Panc1 (cell line): Measurements from ENCODE around the gene OR4X1. TPM values are rescaled to one million over a fixed set of nuclear protein-coding genes. Genes with fewer than 3 reads are reported as not detected.
"Not testable (repeated sequence)": the region's sequence is repeated elsewhere in the genome, so short reads cannot be mapped to it uniquely, and the experiment has no call there.

Experiments
- ATAC-seq: fragments of 200-7000 bp; cut with Tn5 transposase; 2 replicates; pipeline ENCODE4 v1.9.1; 2020; ENCODE audit warnings: mild to moderate bottlenecking, moderate library complexity
- BruUV-seq: library from RNA; stranded (reverse); fragments of 400-500 nt; replicated peaks from 2 replicates; lab custom pipeline; 2021; lab: Mats Ljungman, UMichigan
- CTCF ChIA-PET: fragments of 300-600 bp; sonication (Branson Sonifier 250); formaldehyde crosslinking; loops from one replicate; lab custom pipeline; 2022; ENCODE audit warnings: antibody characterized with exemption; lab: Charles Lee
- POLR2A ChIA-PET: fragments of 300-600 bp; sonication (Branson Sonifier 250); formaldehyde crosslinking; loops from one replicate; lab custom pipeline; 2022; ENCODE audit warnings: antibody characterized with exemption; lab: Charles Lee
- DNase-seq: peaks from one replicate; pipeline ENCODE4 v3.0.0-alpha.2; 2010; ENCODE audit warnings: low read depth, low spot score
- H3K27ac ChIP-seq: 2 replicates; pipeline ENCODE4 v1.5.1; 2011; ENCODE audit warnings: mild to moderate bottlenecking, low read length, inconsistent platforms
- H3K27me3 ChIP-seq: fragments of 200-500 bp; sonication (Bioruptor generic); 2 replicates; pipeline ENCODE4 v1.6.0; 2014; ENCODE audit warnings: low read length, inconsistent platforms; ENCODE audit not compliant: control insufficient read depth, insufficient read depth
- H3K36me3 ChIP-seq: fragments of 200-500 bp; sonication (Bioruptor generic); 2 replicates; pipeline ENCODE4 v1.5.1; 2014; ENCODE audit warnings: inconsistent platforms, mild to moderate bottlenecking, low read length, moderate library complexity; ENCODE audit not compliant: control insufficient read depth, insufficient read depth
- H3K4me1 ChIP-seq: 2 replicates; pipeline ENCODE4 v1.5.1; 2011; ENCODE audit warnings: inconsistent platforms, mild to moderate bottlenecking, low read length, moderate library complexity; ENCODE audit not compliant: control insufficient read depth, insufficient read depth
- H3K4me3 ChIP-seq, 2 experiments: 2 replicates each; pipeline ENCODE4 v1.5.1; 2011 to 2012; ENCODE audit warnings: low read depth in 2 of 2, low read length in 2 of 2, mild to moderate bottlenecking in 2 of 2, inconsistent platforms in 1 of 2, moderate library complexity in 1 of 2
- H3K9me3 ChIP-seq: fragments of 200-500 bp; sonication (Bioruptor generic); 2 replicates; pipeline ENCODE4 v1.5.1; 2014; ENCODE audit warnings: low read depth, mild to moderate bottlenecking, inconsistent platforms, low read length, moderate library complexity; ENCODE audit not compliant: control insufficient read depth, insufficient read depth
- CTCF ChIP-seq: fragments of 450-650 bp; IDR thresholded peaks from 2 replicates; pipeline ENCODE4 v1.5.1; 2017; ENCODE audit warnings: mild to moderate bottlenecking
- POLR2AphosphoS5 ChIP-seq: IDR thresholded peaks from 2 replicates; pipeline ENCODE4 v1.6.1; 2012; ENCODE audit warnings: mild to moderate bottlenecking, low read depth, low read length, moderate library complexity
- REST ChIP-seq, 2 experiments: IDR thresholded peaks; 2 replicates each; pipeline ENCODE4 v1.6.1; 2011 to 2012; ENCODE audit warnings: low read depth in 2 of 2, control low read depth in 1 of 2, low read length in 1 of 2, mild to moderate bottlenecking in 1 of 2, moderate library complexity in 1 of 2; ENCODE audit not compliant: insufficient read depth in 1 of 2
- SIN3A ChIP-seq: IDR thresholded peaks from 2 replicates; pipeline ENCODE4 v1.6.1; 2012; ENCODE audit warnings: low read depth, mild to moderate bottlenecking, low read length, moderate library complexity, borderline replicate concordance; ENCODE audit not compliant: insufficient read depth
- TCF7L2 ChIP-seq: IDR thresholded peaks from 2 replicates; pipeline ENCODE4 v1.6.1; 2011; ENCODE audit warnings: mild to moderate bottlenecking, low read depth, low read length, inconsistent platforms
- in situ Hi-C: cut with HindIII; loops from 2 replicates; pipeline ENCODE4 v1.10.0; 2016; ENCODE audit warnings: low sequenced_read_pairs, low pct_unique_long_range_greater_than_20kb
- intact Hi-C: fragments of 100-400 bp; cut with micrococcal nuclease; formaldehyde crosslinking; loops from one replicate; pipeline ENCODE4 v1.10.0; 2022; ENCODE audit not compliant: unreplicated experiment
- total RNA-seq: library from RNA; stranded (reverse); gene quantifications from one replicate; pipeline ENCODE4 v1.2.1, GENCODE V29; 2021; ENCODE audit not compliant: unreplicated experiment

Gene OR4X1
- total RNA-seq, 1 experiment from 2014 or later = not detected

GRCh38 chr11:48228761-48229160, 34.9 kb upstream of the OR4X1 start:
- TF ChIP-seq TCF7L2 (no peak), POLR2AphosphoS5 (no peak), REST (IDR thresholded peaks at IDR 0.05; ENCODE audit: insufficient read depth in 1 of 2, low read depth in 2 of 2, low read length in 1 of 2) (no peak), SIN3A (no peak), CTCF (no peak)
- Histone ChIP-seq H3K4me1 (no peaks in the 10 kb centered on the region), H3K27ac (no peak overlapping the region), H3K36me3 (no peaks in the 10 kb centered on the region), H3K4me3 (no peak overlapping the region), H3K9me3 (no peaks in the 10 kb centered on the region), H3K27me3 (no peaks in the 10 kb centered on the region)
- DNase-seq (no peak), ATAC-seq (no peak)
- intact Hi-C loops (no loop called here), in situ Hi-C loops (no loop called here)
- ChIA-PET CTCF (no interaction called here), POLR2A (no interaction called here)
- no TSS peak for BruUV-seq

- BruUV-seq, in situ Hi-C loops, DNase-seq, ATAC-seq, H3K4me1 ChIP-seq, H3K36me3 ChIP-seq, H3K4me3 ChIP-seq, H3K27me3 ChIP-seq, POLR2A ChIA-PET, intact Hi-C loops, H3K9me3 ChIP-seq, H3K27ac ChIP-seq: not testable (repeated sequence)
- CTCF ChIA-PET = interaction anchor here (0.7 kb wide), 1 partner anchor 96 kb away, joined by 3 read pairs; no protein-coding TSS in a partner anchor
Measured at GRCh38 chr11:48230057-48230456, 33.6 kb upstream of the OR4X1 start.

GRCh38 chr11:48237727-48238126, 25.9 kb upstream of the OR4X1 start:
- TF ChIP-seq SIN3A (no peak), CTCF (no peak), POLR2AphosphoS5 (no peak), TCF7L2 (no peak), REST (IDR thresholded peaks at IDR 0.05; ENCODE audit: insufficient read depth in 1 of 2, low read depth in 2 of 2, low read length in 1 of 2) (no peak)
- peaks cover 6% of the 10 kb centered on the region; the same call in 1 of the 2 replicates for H3K27me3 ChIP-seq
- no peaks in the 10 kb centered on the region for H3K9me3 ChIP-seq
- H3K27ac ChIP-seq = no peak overlapping the region
- POLR2A ChIA-PET = no interaction called here
- DNase-seq (no peak), ATAC-seq (no peak)
- CTCF ChIA-PET = no interaction called here
- BruUV-seq = no TSS peak
- H3K4me1 ChIP-seq = no peaks in the 10 kb centered on the region
- no peaks in the 10 kb centered on the region for H3K36me3 ChIP-seq
- in situ Hi-C loops (no loop called here), intact Hi-C loops (no loop called here)
- no peak overlapping the region for H3K4me3 ChIP-seq
